IPS DF 19.7 (cell line): ENCODE data around the gene PLK5.
"Not testable (repeated sequence)": the region's sequence is repeated elsewhere in the genome, so short reads cannot be mapped to it uniquely, and the experiment has no call there.

Experiments
- DNase-seq: peaks from one replicate; pipeline ENCODE4 v3.0.0-alpha.2; 2013; ENCODE audit warnings: low read depth, low spot score

PLK5 gene

GRCh38 chr19:1523412-1524286 lies at the start of gene PLK5:
TSS of gene PLK5 (plus strand) at chr19:1524077. CDS start at chr19:1526997, 2,920 bp downstream.
- DNase-seq: no peak

- DNase-seq: no peak
Measured at GRCh38 chr19:1474765-1475351, 49.0 kb upstream of the PLK5 start.

DNA sequence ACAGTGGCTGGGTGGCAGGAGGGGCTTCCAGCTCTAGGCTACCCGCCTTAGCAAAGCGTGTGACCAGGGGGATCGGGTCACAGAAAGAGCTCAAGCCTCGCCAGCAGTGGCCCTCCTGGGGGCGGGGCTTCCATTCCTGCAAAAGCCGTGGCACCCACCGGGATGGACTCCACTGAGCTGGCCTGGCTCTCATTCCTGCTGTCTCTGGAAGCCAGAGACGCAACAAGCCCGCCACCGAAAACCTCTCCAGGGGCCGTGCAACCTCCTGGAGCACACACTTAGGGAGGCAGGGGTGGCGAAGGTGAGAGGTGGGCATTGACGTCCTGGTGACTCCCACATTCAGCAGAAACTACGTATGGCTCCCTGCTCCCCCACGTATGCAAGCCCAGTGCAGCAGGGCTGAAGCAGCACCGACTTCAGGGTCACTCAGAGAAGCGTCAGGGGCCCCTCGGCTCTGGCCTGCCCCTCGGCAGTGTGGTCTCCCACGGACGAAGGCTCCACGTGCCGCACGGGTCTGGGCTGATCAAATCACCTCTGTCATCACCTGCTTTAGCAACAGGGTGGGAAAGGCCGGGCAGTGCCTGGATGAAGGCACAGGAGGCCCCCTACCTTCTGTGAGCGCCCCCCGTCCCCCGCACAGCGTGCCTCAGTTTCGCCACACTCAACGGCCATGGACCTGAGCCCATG lies 48.0 kb upstream of the PLK5 start:
- DNase-seq: no peak

DNA sequence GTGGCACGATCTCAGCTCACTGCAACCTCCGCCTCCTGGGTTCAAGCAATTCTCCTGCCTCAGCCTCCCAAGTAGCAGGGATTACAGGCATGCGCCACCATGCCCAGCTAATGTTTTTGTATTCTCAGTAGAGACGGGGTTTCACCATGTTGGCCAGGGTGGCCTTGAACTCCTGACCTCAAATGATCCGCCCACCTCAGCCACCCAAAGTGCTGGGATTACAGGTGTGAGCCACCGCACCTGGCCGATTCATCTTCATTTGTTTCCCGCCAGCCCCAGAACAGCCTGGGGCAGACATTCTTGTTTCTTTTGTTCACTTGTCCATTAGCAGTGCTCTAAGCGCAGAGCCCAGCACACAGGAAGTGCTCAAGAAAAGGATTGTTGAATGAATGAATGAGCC lies 46.8 kb upstream of the PLK5 start:
- DNase-seq: not testable (repeated sequence)

DNA sequence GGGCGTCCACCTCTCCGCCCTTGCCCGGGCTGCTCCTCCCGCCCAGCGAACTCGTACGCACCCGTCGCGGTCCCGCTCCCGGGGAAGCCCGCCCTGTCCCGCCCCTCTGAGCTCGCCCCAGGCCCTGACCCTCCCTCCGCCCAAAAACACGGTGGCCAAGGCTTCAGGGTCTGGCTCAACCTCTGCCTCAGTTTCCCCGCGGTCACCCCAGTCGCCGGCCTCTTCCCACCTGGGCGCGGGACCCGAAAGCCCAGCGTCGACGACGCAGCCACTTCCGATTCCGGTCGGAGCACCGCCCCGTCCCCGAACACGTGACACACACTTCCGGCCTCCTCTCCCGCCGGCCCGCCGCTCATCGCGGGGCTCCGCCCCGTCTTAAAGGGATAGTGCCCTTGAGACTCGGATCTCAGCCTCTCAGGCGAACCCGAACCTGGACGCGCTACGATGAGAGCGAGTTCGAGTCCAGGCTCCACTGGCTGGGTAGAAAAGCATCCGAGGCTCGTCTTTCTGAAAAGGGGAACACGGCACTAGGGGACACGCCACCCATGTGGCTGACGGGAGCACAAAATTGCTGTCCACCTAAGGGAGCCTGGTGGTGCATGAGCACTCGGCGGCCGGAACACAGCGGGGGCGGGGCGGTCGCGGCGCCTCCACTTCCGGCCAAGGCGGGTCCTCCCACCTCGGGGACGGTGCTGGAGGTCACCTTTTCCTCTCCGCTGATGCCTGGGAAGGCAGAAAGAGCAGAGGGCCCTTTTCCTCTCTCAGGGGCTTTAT lies 44.8 kb upstream of the PLK5 start, which contains the start of gene C19orf25:
TSS of gene C19orf25 (minus strand) at position 282 of the 774 bp plus-strand sequence. CDS start 312 bp downstream, outside the sequence.
- no peak for DNase-seq

GRCh38 chr19:1481224-1481892 lies 42.5 kb upstream of the PLK5 start:
- DNase-seq: no peak

GRCh38 chr19:1481893-1482360 lies 42.0 kb upstream of the PLK5 start:
- DNase-seq: no peak

DNA sequence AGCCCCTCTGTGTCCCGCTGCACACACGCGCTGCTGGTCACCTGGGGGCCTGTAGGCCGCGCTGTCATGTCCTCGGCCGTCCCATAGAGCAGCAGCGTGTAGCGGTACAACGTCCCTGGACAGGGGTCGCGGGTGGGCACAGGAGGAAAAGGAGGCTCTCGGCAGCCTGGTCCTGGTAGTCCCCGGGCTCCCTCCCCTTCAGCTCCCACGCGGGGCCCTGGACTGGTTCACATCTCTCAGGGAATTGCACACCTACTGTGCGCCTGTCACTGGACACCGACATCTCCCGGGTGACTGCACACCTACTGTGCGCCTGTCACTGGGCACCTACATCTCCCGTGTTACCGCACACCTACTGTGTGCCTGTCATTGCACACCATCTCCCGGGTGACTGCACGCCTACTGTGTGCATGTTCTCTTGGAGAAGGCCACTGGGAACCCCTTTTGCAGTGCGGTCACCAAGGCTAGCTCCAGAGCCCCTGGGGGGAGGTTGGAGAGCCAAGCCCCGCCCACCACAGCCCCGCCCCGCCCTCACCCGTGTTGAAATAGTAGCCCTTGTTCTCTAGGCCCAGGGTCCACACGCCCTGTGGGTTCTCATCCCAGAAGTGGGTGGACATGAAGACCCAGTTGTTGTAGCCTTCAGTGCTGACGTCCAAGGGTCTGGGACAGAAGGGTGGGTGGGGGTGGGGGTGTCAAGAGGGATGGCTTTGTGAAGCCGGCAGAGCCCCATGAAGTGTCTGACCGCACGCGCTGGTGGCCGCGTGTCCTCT lies 41.3 kb upstream of the PLK5 start:
- no peak for DNase-seq

DNA sequence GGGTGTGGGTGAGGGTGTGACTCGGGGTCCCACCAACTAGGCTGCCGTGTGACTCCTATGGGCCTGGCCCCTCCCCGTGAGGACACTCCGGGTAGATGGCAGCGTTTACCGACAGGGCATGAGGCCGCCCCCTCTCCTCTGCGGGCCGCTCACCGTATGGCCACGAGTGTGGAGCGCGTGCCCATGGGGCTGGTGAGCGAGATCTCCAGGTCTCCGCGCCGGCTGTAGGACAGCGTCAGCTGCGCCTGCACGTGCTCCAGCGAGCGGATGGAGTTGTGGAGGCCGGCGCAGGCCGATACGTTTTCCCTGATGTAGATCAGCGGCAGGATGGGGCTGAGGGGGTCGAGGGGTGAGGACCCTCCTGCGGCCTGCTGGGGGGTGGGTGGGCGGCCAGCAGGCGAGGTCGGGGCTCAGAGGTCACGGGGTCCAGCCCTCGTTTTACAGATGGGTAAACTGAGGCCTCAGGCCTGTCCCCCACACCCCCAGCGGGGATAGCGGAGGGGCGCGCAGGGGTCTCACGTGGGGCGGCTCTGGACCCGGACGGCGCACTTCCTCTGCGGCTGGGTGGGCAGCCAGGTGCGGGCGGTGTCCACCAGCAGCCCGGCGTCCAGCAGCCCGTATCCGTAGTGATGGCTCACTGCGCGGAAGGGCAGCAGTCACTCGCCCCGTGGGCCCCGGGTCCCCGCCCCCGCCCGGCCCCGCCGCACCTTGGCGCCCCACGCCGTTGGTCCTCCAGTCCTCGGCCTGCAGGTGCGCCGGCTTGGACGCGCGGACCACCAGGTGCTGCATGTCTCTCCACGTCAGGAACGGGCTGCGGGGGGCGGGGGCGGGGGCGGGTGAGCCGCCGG lies 40.5 kb upstream of the PLK5 start:
- DNase-seq: no peak

- DNase-seq: no peak
Measured at GRCh38 chr19:1483979-1484428, 39.9 kb upstream of the PLK5 start.

DNA sequence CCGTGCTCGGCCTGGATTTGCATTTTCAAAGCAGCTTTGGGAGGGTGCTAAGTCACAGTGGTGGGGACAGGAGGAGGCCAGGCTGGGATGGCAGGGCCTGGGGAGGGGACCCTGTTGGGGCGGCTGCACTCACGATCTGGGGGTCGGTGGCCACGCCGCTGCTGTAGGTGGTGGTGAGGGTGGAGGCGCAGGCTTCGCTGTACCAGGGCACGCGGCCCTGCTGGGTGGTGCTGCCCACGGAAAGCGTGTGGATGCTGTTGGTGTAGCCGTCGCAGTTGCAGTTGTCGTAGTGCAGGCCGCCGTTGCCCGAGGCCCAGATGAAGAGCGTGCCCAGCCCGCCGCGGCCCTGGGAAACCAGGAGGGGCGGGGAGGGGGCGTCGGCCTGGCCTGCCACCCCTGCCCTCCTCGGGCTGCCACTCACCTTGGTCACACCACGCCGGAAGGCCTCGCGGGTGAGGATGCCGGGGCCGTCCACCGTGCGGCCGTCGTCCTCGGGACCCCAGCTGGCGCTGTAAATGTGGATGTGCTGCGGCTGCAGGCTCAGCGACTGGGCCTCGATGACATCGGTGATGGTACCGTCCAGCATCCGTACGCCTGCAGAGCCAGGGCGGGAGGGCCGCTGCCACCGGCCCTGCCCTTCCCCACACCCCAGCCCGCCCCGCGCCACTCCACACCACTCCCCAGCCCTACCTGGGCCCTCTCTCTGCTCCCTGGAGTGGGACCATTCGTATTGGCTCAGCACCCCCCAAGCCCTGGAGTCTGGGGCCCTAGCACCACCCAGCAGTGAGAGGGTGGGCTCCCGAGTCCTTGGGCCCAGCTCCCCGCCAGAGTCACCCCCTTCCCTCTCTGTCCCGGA lies 36.9 kb upstream of the PLK5 start:
- no peak for DNase-seq

GRCh38 chr19:1487576-1488281 lies 36.1 kb upstream of the PLK5 start:
- DNase-seq: no peak

DNA sequence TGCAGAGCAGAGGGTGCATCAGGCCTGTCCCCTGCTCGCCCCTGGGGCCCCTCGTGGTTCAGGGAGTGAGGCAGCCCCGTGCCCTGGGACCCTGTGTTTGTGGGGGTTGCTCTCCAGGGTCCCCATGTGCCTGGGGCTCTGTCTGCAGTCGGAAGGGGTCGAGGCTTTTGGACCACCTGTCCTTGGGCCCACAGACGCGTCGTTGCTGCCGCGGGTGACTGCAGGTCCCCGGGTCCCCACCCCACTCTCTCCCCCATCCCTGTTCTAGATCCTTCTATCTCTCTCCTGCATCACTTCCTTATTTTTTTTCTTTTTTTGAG lies 35.6 kb upstream of the PLK5 start:
- no peak for DNase-seq

GRCh38 chr19:1489463-1490310 lies 34.2 kb upstream of the PLK5 start:
- DNase-seq: no peak

DNA sequence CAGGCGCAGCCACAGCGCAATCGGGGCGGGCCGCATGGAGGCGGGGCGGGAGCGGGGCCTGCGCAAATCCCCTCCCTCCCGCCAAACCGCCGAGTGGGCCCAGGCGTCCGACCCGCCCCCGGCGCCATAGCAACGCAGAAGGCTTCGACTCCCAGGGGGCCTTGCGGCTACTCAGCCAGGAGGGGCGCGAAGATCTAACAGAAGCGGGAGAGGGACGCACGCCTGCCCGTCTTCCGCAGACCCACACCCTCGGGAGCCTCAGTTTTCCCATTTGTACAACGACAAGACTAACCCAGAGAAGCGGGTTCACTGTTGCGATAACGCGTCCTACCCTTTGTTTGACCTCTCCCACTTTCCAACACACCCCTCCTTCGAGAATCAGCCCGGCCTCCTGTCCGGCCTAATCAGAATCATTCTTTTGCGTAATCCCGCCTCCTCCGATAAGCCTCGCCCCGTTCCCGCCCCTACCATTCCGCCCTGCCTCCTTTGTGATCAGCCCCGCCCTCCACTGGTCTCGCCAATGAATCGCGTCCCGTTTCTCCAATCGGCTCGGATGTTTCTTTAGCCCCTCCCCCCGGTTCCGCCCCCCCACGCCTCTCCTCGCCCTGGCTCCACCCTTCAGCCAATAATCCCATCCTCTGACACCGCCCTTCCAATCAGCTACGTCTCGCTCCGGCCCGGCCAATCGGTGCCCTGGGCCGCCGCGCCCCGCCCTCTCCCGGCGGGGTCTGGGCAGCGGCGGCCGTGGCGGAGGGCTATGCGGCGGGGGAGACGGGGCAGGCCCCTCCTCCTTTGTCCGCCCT lies 33.4 kb upstream of the PLK5 start, which contains the start of gene PCSK4:
TSS of gene PCSK4 (minus strand) at position 40 of the 803 bp plus-strand sequence. CDS start at position 36, 4 bp downstream.
- DNase-seq: peak; percentile 69
